ENCODE data around the gene CPED1.
"Not testable (repeated sequence)": the region's sequence is repeated elsewhere in the genome, so short reads cannot be mapped to it uniquely, and the experiment has no call there.

Gene CPED1

DNA sequence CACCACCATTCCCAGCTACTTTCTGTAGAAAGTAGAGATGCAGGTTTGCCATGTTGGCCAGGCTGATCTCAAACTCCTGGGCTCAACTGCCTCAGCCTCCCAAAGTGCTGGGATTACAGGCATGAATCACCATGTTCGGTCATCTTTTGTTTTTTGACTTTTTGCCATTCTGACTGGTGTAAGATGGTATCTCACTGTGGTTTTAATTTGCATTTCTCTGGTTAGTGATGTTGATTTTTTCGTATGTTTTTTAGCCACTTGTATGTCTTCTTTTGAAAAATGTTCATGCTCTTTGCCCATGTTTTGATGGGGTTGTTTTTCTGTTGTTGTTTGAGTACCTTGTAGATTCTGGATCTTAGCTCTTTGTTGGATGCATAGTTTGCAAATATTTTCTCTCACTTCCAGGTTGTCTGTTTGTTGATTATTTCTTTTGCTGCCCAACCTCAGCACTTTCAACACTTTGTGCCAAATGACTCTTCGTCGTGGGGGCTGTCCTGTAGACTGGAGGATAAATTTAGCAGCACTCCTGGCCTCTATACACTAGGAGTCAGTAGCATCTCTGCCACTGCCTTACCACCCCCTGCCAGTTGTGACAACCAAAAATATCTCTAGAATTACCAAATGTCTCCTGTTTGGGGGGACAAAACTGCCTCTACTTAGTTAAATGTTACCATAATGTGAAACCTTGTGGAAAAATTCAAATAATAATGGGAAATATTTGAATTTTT, 6.5 kb upstream of the CPED1 start:
- no peak for DNase-seq (ENCODE audit: low read depth)

DNA sequence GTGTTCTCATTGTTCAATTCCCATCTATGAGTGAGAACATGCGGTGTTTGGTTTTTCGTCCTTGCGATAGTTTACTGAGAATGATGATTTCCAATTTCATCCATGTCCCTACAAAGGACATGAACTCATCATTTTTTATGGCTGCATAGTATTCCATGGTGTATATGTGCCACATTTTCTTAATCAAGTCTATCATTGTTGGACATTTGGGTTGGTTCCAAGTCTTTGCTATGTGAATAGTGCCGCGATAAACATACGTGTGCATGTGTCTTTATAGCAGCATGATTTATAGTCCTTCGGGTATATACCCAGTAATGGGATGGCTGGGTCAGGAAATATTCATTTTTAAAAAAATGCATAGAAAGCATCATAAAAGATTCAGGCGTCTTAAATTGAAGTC, 4.9 kb upstream of the CPED1 start:
- DNase-seq (ENCODE audit: low read depth) = not testable (repeated sequence)

DNA sequence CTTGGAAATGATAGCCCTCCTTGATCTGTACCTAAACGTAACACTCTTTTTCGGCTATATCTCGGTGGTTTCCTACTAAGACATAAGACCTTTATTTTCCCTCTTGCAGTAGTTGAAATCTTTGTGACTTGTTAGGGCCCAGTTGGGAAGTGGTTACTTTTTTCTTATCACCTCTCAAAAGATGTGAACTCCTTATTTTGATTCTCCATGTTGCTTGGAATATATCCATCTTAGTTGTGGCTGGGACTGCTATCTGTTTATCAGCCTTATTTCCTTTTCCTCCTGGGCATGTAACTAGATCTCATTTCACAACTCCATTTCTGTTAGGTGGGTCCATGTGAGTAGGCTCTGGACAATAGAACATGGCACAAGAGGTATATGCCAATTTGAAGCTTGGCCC, 4.1 kb upstream of the CPED1 start:
- no peak for DNase-seq (ENCODE audit: low read depth)

DNA sequence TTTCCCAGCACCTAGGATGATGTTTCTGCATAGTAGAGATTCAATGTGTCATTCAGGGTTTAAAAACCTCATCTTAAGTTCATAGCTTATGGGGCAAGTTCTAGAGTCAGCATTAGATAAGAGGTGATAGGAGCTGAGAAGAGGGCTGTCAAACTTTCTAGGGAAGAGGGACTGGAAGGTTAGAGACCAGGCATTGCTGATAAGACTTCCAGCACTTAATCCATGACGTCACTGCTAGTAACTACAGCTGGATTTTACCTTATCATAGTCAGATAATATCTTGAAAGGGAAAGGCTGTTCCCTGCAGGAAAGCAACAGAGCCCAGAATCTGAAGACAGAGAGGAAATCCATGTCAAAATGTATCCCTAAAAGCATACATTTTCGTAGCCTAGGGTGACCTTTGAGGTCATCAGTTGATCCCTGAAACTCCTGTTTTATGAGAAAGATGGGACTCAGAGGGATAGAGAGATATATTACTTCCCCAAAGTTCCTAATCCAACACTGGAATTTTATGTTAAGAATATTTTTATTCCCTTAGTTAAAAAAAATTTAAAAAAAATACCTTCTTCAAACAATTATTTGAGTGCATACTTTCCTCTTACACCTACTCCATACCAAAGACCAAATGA, 3.3 kb upstream of the CPED1 start:
- DNase-seq (ENCODE audit: low read depth) = no peak

DNA sequence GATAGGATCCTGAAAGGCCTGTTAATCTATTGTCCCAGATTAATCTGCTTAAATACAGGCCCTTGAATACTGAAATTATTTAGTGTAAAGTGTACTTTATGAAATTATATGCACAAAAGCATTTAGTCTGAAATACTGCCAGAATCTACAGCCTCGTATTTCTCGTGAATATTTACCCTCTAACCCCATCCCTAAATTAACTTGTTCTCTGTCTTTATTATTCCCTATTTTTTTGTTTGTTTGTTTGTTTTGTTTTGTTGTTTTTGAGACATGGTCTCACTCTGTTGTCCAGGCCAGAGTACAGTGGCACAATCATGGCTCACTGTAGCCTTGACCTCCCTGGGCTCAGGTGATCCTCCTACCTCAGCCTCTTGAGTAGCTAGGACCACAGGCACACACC, 2.7 kb upstream of the CPED1 start:
- DNase-seq (ENCODE audit: low read depth) = no peak

DNA sequence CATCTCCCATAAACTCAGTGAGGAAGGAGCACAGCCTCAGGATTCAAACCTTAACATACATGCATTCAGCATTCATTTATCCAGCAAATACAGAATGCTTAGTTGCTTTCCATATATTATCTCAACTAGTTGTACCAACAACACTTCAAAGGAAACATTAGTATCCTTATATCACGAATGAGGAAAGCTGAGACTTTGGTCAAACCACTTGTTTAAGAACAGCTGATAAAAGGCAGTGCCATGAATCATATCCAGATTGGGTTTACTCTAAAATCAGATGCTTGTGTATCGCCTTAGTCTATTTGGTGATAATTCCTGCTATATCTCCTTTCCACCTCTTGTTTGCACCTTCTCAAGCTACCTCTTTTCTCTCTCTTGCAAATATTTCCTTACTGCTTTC, 1.9 kb upstream of the CPED1 start:
- DNase-seq (ENCODE audit: low read depth) = no peak

DNA sequence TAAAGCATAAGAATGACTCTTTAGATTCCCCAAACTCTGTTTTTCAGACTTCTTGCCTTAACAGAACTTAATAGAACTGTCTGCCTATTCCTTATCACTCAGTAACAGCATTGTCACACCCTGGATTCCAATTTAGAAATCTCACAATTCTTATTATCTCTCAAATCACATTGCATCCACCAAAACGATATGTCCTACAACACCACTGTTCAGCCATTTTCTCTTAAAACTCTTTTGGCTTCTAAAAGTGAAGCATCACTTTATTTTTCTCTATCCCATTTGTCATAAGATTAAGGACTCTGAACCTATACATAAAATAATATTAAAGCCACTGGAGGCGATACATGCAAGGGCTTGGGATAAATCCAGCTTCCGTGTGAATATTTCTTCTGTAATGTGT, 1.2 kb upstream of the CPED1 start:
- no peak for DNase-seq (ENCODE audit: low read depth)

DNA sequence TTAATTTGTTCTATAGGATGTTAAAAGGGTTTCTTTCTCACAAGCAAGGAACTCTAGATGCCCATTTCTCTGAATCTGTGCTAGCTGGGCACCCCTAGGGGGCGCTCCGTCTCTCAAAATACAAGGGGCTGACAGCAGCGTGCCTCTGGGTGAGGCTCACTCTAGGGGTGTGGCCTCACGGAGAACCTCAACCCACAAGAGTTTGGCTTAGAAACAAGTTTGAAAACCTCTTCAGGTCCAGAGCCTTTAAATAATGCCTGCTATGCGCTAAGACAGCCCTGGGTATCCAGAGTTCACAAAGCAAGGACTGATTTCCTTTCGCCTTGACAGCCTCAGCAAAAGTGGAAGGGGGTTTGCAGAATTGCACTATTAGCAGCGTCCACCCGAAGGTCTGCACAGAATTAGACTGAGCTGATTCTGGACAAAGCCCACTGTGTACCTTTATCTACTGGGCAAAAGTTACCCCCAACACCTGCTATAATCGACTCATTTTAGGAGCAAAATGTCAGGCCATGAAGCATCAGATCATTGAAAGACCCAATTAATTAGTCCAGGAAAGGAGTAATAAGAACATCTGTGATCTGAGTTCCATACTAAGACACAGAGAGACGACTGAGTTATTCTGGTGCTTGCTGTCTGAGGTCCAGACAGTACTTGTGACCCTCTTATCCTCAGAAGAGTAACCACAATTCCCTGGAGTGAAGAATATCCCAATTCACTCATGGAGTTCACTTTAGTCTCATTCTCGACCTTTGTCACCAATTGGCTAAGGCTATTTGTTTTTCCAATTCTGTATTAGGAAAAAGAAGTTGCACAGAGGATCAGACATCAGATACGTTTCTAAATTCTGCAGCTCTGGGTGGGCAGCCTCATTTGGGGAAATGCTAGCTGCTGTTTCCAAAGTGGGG, 574 bp upstream of the CPED1 start:
- peak; percentile 68 for DNase-seq (ENCODE audit: low read depth)

DNA sequence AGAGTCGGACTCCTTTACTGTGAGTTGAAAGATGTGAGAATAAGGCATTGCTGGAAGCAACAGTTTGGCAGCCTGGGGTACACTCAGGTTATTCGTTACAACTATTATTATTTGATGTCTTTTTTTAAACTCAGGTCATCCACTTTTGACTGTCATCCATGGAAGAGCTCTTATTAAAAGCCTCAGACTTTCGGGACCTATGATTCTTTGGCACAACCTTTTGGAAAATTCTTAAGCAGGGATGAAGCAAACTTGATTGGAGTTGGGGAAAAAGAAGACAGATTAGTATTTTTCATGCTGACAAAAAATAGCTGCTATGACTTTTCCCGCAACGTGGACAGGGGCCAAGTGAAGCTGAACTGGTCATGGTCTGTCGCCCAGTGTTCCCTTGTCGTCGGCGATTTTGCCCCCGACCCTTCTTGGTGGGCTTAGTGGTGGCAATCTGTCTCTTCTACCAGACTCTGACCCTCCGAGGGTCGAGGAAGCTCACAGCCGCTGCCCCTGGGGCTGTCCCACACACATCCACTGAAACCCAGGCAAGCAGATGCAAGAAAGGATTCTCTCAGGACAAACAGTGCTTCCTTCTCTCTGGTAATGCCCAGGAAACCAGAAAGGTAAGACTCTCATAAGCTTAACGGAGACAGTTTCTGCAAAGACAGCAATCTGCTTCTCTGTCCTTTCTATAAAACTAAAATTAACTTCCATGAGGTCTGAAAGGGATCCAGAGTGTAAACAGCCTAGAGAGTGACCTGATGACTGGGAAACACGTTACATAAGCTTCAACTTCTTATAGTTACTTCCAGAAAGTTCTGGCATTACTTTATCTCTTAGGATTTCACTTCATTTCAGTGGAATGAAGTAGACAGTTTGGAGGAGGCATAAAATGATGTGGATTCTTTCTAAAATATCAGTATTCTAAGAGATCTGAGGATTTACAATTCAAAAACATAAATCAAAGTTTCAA, 1.0 kb downstream of the CPED1 start:
- no peak for DNase-seq (ENCODE audit: low read depth)

DNA sequence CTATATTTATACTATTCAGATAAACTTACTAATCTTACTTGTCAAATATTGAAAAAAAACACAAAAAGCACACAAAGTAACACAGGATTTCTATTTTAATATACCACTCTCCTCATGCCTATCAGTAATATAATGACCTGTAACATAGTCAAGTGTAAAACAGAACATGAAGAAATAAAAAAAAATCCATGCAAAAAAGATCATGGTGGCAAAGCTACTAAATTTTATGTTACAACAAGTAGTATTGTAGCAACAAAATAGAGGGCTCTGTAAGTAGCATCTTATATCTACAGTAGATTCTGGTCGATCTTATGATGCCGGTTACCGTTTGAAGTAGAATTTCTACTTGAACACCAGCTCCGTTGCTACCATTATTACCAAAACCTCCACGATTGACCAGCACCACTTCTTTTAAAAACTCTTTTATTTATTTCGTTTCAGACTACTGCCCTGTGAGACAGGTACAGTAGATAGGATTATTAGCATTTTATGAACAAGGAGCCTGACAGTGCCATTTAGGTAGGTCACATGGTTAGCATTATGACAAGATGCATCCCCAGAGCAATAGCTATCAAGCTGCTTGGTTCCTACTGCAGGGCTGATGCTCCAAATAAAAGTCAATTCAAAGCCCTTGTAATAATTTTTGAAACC, 2.1 kb downstream of the CPED1 start:
- no peak for DNase-seq (ENCODE audit: low read depth)

DNA sequence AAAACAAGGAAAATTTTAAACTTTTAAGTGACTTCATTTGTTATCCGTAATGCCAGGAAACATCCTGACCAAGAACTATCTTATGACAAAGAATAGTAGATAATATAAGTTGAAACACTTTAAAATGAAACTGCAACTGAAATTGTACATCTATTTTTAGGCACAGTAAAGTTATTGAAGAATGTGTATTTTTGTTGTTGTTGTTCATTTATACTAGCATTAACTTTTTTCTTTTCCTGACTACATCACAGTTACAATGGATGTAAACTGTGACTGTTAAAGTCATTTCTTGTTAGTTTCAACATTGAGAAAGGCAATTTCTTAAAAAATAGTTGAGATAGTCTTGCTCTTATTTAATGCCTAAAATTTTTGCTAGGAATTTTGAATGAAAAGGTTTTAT, 2.6 kb downstream of the CPED1 start:
- DNase-seq (ENCODE audit: low read depth) = no peak

DNA sequence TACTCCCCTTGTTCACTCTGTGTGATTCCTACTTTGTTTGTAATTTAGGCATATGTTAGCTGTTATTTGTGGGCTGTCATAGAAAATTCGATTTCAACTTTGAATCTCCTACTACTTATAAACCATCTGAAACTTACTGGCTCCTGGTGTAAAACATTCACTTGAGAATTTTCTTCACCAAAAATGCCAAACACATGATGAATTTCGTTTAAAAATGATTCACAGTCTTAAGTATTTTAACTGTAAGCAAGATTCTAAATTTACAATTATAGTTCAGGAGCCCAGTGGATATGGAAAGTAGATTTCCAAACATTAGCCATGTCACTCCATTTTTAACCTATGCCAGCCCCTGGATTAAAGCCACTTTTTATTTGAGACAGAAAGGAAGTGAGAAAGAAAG, 3.1 kb downstream of the CPED1 start:
- no peak for DNase-seq (ENCODE audit: low read depth)

DNA sequence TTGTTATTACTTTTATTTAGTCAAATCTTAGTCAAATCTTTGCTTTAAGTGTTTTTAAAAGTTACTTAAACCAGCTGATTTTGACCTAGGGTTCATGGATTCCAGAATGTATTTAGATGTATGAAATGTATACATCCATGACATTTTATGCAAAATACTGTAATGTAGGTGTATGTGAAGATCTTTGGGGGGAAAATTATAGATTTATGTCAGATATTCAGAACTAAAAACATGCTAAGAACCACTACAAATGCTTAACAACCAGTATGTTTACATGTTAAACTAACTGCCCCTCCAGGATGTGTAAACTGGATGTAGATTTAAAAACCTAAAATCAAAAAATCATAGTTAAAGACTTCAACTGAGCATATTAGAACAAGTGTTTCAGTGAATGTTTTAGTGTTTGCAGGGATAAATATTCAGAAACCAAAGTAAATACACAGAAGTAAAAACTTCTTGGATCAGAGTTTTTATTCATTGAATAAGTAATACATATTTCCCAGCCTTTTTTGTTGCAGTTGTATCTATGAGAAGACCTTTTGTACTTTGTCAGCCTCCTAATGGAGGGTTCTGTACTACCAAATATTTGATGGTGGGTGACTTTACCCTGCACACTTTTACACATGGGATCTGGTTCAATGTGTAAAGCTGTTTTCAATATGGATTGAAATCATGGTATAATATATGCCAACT, 3.9 kb downstream of the CPED1 start:
- no peak for DNase-seq (ENCODE audit: low read depth)

DNA sequence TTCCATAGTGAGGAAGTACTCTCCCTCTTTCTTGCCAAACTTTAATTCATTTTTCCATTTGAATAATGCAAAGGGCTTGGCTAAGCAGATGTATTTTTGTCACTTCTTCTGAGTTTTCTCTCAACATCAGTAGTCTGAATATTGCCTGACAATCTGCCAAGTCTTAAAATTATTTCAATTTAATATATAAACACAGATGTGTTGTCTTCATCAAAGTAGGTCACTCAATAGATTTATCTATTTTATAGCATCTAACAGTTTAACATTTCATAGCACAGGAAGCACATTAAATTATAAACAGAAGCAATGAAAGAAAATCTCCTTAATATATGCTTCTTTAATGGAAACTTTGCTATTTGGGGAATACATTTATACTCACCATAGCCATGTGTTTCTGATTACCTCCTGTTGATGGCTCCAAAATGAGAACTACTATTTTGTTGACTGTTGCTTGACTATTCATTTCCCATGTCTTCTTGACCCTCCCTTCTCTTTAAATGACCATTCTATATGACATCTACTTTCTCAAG, 4.5 kb downstream of the CPED1 start:
- DNase-seq (ENCODE audit: low read depth) = no peak

DNA sequence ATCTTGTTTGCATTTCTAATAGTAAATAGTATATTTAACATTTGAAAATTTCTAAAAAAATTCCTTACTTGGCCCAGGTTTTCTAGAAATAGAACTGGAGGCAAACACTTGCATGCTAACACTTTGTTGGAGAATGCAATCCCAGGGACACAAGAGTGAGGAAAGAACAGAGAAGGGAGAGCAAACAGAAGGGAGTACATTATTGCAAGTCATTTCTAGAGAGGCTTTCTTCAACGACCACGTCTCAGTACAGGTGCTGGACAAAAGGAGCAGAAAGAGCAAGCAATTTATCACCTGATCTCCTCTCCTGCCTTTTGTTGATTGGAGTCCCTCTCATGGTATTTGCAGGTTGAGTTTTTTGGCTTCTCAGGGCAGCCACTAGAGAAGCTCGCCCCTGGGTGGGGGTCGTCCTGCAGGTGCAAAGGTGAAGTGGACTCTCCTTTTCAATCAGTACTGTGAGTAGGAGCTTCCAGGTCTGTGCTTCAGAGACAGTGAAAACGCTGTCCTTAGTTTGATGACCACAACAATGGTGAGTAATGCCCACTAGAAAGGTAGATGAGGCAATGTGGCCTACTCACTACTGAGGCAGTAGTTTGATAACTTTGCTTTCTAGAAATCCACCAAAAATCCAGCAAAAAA, 5.2 kb downstream of the CPED1 start:
- DNase-seq (ENCODE audit: low read depth) = no peak

DNA sequence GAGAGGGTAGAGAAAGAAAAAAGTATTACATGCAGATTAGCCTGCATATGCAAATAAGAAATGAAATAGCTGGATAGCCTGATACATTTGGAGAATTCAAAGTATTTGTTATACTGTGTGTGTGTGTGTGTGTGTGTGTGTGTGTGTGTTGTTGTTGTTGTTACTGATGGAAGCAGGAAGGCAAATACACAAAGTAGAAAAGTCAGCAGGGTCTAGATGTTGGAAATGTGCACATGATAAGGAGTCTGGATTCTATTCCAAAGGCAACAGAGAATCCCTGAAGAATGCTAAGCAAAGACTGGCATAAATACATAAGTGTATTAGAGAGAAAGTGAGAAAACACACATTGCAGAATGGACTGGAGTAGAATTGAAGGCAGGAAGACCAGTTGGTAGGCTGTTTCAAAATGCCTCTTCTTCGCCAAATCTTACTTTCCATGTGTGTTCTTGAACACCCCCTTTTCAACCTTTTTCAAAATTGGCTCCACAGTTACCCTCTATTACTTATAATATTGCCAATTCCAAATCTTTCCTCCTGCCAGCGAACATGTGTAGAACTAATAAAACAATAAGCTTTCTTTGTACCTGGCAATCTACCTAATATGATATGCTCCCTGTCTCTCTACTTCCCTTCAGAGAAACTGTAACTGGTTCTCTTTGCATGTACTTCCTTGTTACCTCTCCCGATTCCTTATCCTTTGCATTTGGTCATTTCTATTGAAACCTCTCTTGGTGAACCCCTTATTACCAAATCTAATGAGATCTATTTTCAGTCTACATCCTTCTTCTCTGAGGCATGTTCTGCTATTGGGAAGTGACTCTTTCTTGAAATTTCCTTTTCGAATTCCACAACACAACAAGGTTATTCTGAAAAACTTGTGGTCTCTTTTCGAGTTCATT, 6.2 kb downstream of the CPED1 start:
- DNase-seq (ENCODE audit: low read depth) = no peak

DNA sequence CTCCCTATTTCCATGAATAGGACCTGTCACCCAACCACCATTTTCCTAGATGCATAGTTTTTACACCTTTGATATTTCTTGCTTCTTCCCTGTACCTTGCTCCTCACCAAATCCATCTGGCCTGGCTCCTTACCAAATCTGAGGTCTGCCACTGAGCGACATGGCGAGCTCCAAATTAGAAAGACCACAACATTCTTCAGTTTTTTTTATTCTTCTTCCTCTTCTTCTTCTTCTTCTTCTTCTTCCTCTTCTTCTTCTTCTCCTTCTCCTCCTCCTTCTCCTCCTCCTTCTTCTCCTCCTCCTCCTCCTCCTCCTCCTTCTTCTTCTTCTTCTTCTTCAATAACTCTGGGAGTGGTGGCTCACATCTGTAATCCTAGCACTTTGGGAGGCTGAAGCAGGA, 7.1 kb downstream of the CPED1 start:
- DNase-seq (ENCODE audit: low read depth) = no peak

DNA sequence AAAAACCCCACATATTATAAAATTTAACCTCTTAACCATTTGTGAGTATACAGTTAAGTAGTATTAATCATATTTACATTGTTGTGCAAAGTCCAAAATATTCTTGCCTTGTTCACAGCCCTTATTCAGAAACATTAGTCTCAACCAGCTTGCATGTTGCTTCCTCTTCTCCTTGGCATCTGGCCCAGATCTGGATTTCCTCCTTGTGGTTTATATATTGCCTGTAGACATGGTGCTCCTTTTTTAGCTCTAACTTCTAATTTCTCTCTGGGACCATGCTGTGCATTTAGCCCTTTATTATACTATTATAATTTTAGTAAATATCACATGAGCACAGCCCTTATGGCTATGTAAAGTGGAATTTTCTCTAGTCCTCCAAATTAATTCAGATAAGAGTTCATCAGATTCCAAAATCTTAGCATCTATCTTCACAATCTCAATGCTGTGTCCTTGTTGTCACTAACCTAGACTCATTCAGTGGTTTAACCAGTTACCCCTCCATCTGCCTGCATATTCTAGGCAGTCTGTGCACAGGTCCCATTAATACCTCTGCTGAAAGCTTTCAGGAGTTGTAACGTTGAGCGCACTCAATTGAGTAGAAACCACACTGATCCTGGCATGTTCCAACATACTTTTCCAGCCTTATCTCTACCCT, 7.9 kb downstream of the CPED1 start:
- DNase-seq (ENCODE audit: low read depth) = no peak

Measured in activated gamma-delta T cell treated with anti-CD3 and anti-CD28 coated beads, Interleukin-2, amount 50 U/mL, for 16 hours (primary cell).